ENCODE data around the gene SH3GLB2. TPM values are rescaled to one million over a fixed set of nuclear protein-coding genes. Genes with fewer than 3 reads are reported as not detected.

The SH3GLB2 gene
- total RNA-seq, 3 donors from 2014 or later (not counting 1 experiment from before 2014, with no cell fraction given), result 50.3 to 67.1 (median 65.4) TPM

GRCh38 chr9:129002992-129003391 lies 25.1 kb downstream of the SH3GLB2 start:
- DNase-seq, result no peak
- 98% methylated on average over 9 of the region's 9 CpGs for WGBS (ENCODE audit: insufficient coverage)
- Mint-ChIP-seq H3K4me3 (no peak overlapping the region), H3K4me1 (peaks cover 0 to 5% of the 10 kb centered on the region in 2 donors), H3K27ac (peak overlapping the region in 1 of 2 donors; percentile 13), H3K9me3 (no peaks in the 10 kb centered on the region), H3K27me3 (ENCODE audit: low read depth in 2 of 2) (no peaks in the 10 kb centered on the region), H3K36me3 (no peaks in the 10 kb centered on the region)
- no peaks in the 10 kb centered on the region for H3K9me3 ChIP-seq (ENCODE audit: control insufficient read depth, insufficient read depth, low read length)
- no peak for ATAC-seq
- no peaks in the 10 kb centered on the region for H3K27me3 ChIP-seq (ENCODE audit: control insufficient read depth, insufficient read depth, low read length)
- intact Hi-C loops (cut with micrococcal nuclease), result no loop called here
- no peaks in the 10 kb centered on the region for H3K4me1 ChIP-seq (ENCODE audit: control insufficient read depth, insufficient read depth, low read length)
- TF ChIP-seq, protein P1, sequence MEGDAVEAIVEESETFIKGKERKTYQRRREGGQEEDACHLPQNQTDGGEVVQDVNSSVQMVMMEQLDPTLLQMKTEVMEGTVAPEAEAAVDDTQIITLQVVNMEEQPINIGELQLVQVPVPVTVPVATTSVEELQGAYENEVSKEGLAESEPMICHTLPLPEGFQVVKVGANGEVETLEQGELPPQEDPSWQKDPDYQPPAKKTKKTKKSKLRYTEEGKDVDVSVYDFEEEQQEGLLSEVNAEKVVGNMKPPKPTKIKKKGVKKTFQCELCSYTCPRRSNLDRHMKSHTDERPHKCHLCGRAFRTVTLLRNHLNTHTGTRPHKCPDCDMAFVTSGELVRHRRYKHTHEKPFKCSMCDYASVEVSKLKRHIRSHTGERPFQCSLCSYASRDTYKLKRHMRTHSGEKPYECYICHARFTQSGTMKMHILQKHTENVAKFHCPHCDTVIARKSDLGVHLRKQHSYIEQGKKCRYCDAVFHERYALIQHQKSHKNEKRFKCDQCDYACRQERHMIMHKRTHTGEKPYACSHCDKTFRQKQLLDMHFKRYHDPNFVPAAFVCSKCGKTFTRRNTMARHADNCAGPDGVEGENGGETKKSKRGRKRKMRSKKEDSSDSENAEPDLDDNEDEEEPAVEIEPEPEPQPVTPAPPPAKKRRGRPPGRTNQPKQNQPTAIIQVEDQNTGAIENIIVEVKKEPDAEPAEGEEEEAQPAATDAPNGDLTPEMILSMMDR (IDR thresholded peaks at IDR 0.05), result no peak
- H3K27ac ChIP-seq (ENCODE audit: low read length), result no peak overlapping the region
- H3K36me3 ChIP-seq (ENCODE audit: control insufficient read depth, insufficient read depth, low read length), result peaks cover 77% of the 10 kb centered on the region
- H3K4me3 ChIP-seq (ENCODE audit: low read length), result no peak overlapping the region

DNA sequence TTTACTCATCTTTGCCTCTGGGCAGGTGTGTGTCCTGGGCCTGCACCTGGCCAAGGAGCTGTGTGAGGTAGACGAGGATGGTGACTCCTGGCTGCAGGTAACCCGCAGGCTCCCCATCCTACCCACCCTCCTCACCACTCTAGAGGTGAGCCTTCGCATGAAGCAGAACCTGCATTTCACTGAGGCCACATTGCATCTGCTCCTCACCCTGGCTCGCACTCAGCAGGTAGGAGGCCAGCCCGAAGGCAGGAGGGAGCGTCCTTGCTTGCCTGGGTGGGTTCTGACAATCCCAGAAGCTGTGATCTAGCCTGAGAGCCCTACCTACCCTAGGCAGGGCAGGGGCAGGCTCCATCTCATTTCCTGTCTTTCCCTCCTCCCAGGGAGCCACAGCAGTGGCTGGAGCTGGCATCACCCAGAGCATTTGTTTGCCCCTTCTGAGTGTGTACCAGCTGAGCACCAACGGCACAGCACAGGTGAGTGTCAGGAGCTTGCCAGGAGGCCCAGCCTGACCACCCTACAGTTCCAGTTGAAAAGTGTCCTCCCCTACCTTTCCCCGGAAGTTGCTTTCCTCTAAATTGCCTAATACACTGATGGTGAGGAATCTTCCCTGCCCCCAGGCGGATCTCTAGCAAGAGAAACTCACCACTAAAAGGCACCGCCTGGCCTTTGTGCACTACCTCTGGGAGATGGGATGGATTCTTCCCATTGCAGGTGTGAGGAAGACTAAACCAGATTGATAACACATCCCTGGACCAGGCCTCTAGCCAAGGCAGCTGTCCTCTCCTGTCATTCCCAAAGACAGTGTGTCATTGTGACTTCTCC lies 26.4 kb downstream of the SH3GLB2 start:
- TF ChIP-seq, protein P1 (IDR thresholded peaks at IDR 0.05), result no peak
- Histone ChIP-seq H3K9me3 (ENCODE audit: control insufficient read depth, insufficient read depth, low read length) (no peaks in the 10 kb centered on the region), H3K4me3 (ENCODE audit: low read length) (no peak overlapping the region), H3K36me3 (ENCODE audit: control insufficient read depth, insufficient read depth, low read length) (peaks cover 78% of the 10 kb centered on the region), H3K27ac (ENCODE audit: low read length) (no peak overlapping the region), H3K27me3 (ENCODE audit: control insufficient read depth, insufficient read depth, low read length) (no peaks in the 10 kb centered on the region), H3K4me1 (ENCODE audit: control insufficient read depth, insufficient read depth, low read length) (no peaks in the 10 kb centered on the region)
- intact Hi-C loops (cut with micrococcal nuclease), result no loop called here
- H3K4me3 Mint-ChIP-seq, result no peak overlapping the region
- 98% methylated on average over 8 of the region's 10 CpGs for WGBS (ENCODE audit: insufficient coverage)
- DNase-seq, result no peak
- ATAC-seq, result no peak
- H3K4me1 Mint-ChIP-seq, result peaks cover 0 to 4% of the 10 kb centered on the region in 2 donors
- H3K27ac Mint-ChIP-seq, result no peak overlapping the region
- no peaks in the 10 kb centered on the region for H3K9me3 Mint-ChIP-seq
- H3K27me3 Mint-ChIP-seq (ENCODE audit: low read depth in 2 of 2), result no peaks in the 10 kb centered on the region
- peaks cover 7% of the 10 kb centered on the region for H3K36me3 Mint-ChIP-seq

DNA sequence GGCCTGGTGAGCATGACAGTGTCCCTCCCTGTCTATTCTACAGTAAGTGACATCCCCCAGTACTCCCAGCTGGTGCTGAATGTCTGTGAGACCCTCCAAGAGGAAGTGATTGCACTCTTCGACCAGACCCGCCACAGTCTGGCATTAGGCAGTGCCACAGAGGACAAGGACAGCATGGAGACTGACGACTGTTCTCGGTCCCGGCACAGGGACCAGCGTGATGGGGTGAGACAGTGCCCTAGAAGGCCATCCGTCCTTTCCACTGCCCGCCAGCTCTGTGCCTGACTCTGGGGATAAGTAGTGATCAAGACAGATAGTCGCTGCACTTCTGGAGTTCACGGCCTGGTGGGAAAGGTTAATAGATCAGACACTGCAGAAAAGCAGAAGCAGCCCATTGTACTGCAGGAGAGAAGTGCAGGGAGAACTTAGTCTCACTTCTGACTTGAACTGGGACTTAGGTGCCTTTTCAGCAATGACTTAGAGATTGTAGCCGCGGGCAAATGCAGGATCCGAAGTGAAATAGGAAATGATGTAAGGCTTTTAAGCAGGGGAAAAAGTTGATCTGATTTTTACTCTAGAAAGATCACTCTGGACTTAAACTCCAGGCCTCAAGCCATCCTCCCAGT lies 28.4 kb downstream of the SH3GLB2 start:
- Mint-ChIP-seq H3K36me3 (peaks cover 17% of the 10 kb centered on the region), H3K4me3 (no peak overlapping the region), H3K27me3 (ENCODE audit: low read depth in 2 of 2) (no peaks in the 10 kb centered on the region), H3K9me3 (no peaks in the 10 kb centered on the region), H3K4me1 (peaks cover 0 to 6% of the 10 kb centered on the region in 2 donors), H3K27ac (no peak overlapping the region)
- ATAC-seq (no peak), DNase-seq (no peak)
- WGBS (ENCODE audit: insufficient coverage), result 91% methylated on average over 13 of the region's 13 CpGs
- intact Hi-C loops (cut with micrococcal nuclease), result no loop called here
- H3K4me1 ChIP-seq (ENCODE audit: control insufficient read depth, insufficient read depth, low read length), result no peaks in the 10 kb centered on the region
- H3K27ac ChIP-seq (ENCODE audit: low read length), result no peak overlapping the region
- TF ChIP-seq, protein P1 (IDR thresholded peaks at IDR 0.05), result no peak
- peaks cover 77% of the 10 kb centered on the region for H3K36me3 ChIP-seq (ENCODE audit: control insufficient read depth, insufficient read depth, low read length)
- no peaks in the 10 kb centered on the region for H3K9me3 ChIP-seq (ENCODE audit: control insufficient read depth, insufficient read depth, low read length)
- no peaks in the 10 kb centered on the region for H3K27me3 ChIP-seq (ENCODE audit: control insufficient read depth, insufficient read depth, low read length)
- H3K4me3 ChIP-seq (ENCODE audit: low read length), result no peak overlapping the region
